NCI-H69 (cell line): Measurements from ENCODE around the gene PTDSS2.
"Not testable (repeated sequence)": the region's sequence is repeated elsewhere in the genome, so short reads cannot be mapped to it uniquely, and the experiment has no call there.

Source experiments
- DNase-seq: peaks from one replicate; lab custom pipeline; 2025; lab: John Stamatoyannopoulos, UW

Gene PTDSS2

GRCh38 chr11:468493-468892 is 18.4 kb downstream of the PTDSS2 start:
- no peak for DNase-seq

GRCh38 chr11:469026-469683 is 19.1 kb downstream of the PTDSS2 start:
- DNase-seq = not testable (repeated sequence)

GRCh38 chr11:469684-470560 is 19.8 kb downstream of the PTDSS2 start:
- no peak for DNase-seq

GRCh38 chr11:471468-472145 is 21.5 kb downstream of the PTDSS2 start:
- DNase-seq = no peak

- no peak for DNase-seq
These were observed 22.2 kb downstream of the PTDSS2 start for GRCh38 chr11:472272-472671.

GRCh38 chr11:472816-473215 is 22.7 kb downstream of the PTDSS2 start:
- DNase-seq = no peak

GRCh38 chr11:473415-473814 is 23.3 kb downstream of the PTDSS2 start:
- DNase-seq = no peak

GRCh38 chr11:473962-474785 is 24.1 kb downstream of the PTDSS2 start:
- DNase-seq = peak; percentile 49

- no peak for DNase-seq
These were observed 24.9 kb downstream of the PTDSS2 start for GRCh38 chr11:474914-475506.

- no peak for DNase-seq
These were observed 25.9 kb downstream of the PTDSS2 start for GRCh38 chr11:475941-476340.

- no peak for DNase-seq
These were observed 26.3 kb downstream of the PTDSS2 start for GRCh38 chr11:476416-476815.

- DNase-seq = no peak
These were observed 27.1 kb downstream of the PTDSS2 start for GRCh38 chr11:477052-477715.

- DNase-seq = no peak
These were observed 29.2 kb downstream of the PTDSS2 start for GRCh38 chr11:479311-479710.

GRCh38 chr11:484616-485015 is 34.5 kb downstream of the PTDSS2 start:
- no peak for DNase-seq

- no peak for DNase-seq
These were observed 36.1 kb downstream of the PTDSS2 start for GRCh38 chr11:486189-486588.

GRCh38 chr11:487571-488021 is 37.5 kb downstream of the PTDSS2 start:
- DNase-seq = no peak

GRCh38 chr11:488062-488461 is 38.0 kb downstream of the PTDSS2 start:
- DNase-seq = no peak

- no peak for DNase-seq
These were observed 38.5 kb downstream of the PTDSS2 start for GRCh38 chr11:488579-488978.

GRCh38 chr11:488992-489391 is 38.9 kb downstream of the PTDSS2 start:
- DNase-seq = no peak

GRCh38 chr11:489610-490185 is 39.6 kb downstream of the PTDSS2 start:
- no peak for DNase-seq
